ENCODE results near the gene GRK5.

DNA sequence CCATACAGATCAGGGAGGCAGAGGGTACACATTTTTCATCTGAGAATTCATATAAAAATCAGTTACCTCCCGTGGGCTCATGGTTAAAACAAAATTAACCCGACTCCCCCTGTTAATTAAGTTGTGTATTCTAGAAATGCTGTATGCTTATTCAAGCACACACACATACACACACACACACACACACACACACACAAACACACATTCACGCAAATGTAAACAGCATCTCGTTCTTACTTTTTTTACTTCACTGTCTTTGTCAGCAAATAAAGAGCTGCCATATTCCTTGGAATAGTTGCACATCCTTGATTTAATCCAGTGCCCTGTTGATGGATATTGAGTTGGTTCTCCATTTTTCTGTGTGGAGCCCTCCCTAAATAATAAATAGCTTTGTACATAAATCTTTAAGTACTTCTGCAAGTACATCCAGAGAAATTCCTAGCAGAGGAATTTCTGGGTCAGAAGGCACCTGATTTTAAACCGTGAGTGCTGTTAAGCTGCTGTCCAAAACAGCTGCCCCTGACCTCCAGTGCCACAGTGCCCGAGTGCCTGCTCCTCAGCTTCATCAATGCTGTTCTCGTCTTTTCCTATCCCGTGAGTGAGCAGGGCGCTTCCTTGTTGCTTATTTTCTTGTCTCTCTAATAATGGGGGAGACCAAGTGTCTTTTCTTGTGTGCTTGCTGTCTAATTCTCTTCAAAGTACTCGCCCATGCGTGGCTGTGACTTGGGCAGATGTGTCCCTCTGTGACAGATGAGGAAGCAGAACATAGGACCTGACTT, 217.9 kb downstream of the GRK5 start:
- TF ChIP-seq POLR2A (IDR thresholded peaks at IDR 0.05; ENCODE audit: low read length), result no peak
- no peak for TF ChIP-seq GATA1 (IDR thresholded peaks at IDR 0.05; ENCODE audit: low read depth, low read length)

Data from erythroblast (primary cell).